ENCODE measurements around the gene PAPLN.

DNA sequence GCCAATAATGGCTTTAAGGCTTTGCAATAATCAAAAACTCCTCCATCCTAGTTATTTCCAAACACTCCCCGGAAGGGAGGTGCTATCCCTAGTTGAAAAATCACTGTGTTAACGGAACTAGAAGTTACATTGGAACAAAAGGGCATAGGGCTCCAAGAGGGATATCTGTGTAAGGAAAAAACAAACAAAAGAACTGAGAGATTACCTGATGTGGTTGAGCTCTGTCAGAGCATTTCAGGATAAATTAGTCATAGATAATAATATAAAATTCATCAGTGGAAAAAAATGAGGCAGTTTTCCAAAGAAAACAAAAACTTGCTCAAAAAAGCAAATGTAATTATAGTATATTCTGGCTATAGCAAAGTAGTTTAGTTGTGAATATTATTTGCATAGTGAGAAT, 27.4 kb upstream of the PAPLN start:
- TF ChIP-seq, protein P1, sequence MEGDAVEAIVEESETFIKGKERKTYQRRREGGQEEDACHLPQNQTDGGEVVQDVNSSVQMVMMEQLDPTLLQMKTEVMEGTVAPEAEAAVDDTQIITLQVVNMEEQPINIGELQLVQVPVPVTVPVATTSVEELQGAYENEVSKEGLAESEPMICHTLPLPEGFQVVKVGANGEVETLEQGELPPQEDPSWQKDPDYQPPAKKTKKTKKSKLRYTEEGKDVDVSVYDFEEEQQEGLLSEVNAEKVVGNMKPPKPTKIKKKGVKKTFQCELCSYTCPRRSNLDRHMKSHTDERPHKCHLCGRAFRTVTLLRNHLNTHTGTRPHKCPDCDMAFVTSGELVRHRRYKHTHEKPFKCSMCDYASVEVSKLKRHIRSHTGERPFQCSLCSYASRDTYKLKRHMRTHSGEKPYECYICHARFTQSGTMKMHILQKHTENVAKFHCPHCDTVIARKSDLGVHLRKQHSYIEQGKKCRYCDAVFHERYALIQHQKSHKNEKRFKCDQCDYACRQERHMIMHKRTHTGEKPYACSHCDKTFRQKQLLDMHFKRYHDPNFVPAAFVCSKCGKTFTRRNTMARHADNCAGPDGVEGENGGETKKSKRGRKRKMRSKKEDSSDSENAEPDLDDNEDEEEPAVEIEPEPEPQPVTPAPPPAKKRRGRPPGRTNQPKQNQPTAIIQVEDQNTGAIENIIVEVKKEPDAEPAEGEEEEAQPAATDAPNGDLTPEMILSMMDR (IDR thresholded peaks at IDR 0.05): no peak
- no peak for TF ChIP-seq EP300 (IDR thresholded peaks at IDR 0.05)
- TF ChIP-seq POLR2A (IDR thresholded peaks at IDR 0.05): no peak
